Pancreas (tissue), 10 donors: Measurements from ENCODE around the gene FKBP10. TPM values are rescaled to one million over a fixed set of nuclear protein-coding genes. Genes with fewer than 3 reads are reported as not detected.
"Not testable (repeated sequence)": the region's sequence is repeated elsewhere in the genome, so short reads cannot be mapped to it uniquely, and the experiment has no call there.

Experiments used
- ATAC-seq, 4 donors: fragments of 200-7000 bp; cut with Tn5 transposase; one replicate each; pipeline versions ENCODE4 v1.8.0 to v1.9.1; 2020; ENCODE audit warnings: mild to moderate bottlenecking in 4 of 4, moderate library complexity in 4 of 4
- DNase-seq, 6 donors: peaks; one replicate each; pipeline ENCODE4 v3.0.0-alpha.2; 2020
- FAIRE-seq: peaks from 2 replicates; lab custom pipeline; 2012; peaks lifted over from hg19 to GRCh38; lab: Jason Lieb, UNC
- H3K27ac ChIP-seq, 4 donors: fragments of 200-600 bp; sonication (generic); 1 replicate in 3 of 4; 2 replicates in 1 of 4; pipeline versions ENCODE4 v1.5.0 to v1.8.0; 2020
- H3K27me3 ChIP-seq, 4 donors: fragments of 200-600 bp; one replicate each; pipeline ENCODE4 v1.8.0; 2021
- H3K36me3 ChIP-seq, 3 donors: fragments of 200-600 bp; sonication (generic) in 1 of 3; one replicate each; pipeline versions ENCODE4 v1.5.0 to v1.8.0; 2020 to 2021
- H3K4me1 ChIP-seq, 3 donors: fragments of 200-600 bp; one replicate each; pipeline ENCODE4 v1.8.0; 2021
- H3K4me3 ChIP-seq, 4 donors: fragments of 200-600 bp; sonication (generic) in 2 of 4; one replicate each; pipeline versions ENCODE4 v1.5.0 to v1.8.0; 2020 to 2021
- H3K9me3 ChIP-seq, 4 donors: fragments of 200-600 bp; one replicate each; pipeline ENCODE4 v1.8.0; 2021
- WGBS, 2 donors: extraction: QIAGEN DNeasy Blood & Tissue Kit; methylation state at CpG; one replicate each; pipeline ENCODE4 v1.1.7; 2013; 5-methylcytosine and 5-hydroxymethylcytosine counted together
- intact Hi-C, 3 donors: fragments of 100-400 bp; cut with DNase I; formaldehyde crosslinking; loops; one replicate each; pipeline versions ENCODE4 v1.11.1 to v1.14.2; 2022
- polyA plus RNA-seq, 2 donors: library from polyadenylated mRNA; stranded (reverse); fragments of 200-250 nt; gene quantifications; one replicate each; pipeline ENCODE4 v1.2.3, GENCODE V29; 2013
- total RNA-seq, 6 donors: library from RNA; stranded (reverse); fragmentation: NEBNext Ultra II Directional in 4 of 6; extraction: Animal tissue kit (Norgen Biotek cat#: 25700) in 4 of 6; gene quantifications; one replicate each; pipeline versions ENCODE4 v1.2.1 to v1.2.4, GENCODE V29; 2021 to 2023
- TF ChIP-seq, protein P1 (sequence below), 4 donors: fragments of 200-600 bp; sonication (generic) in 3 of 4; IDR thresholded peaks; one replicate each; pipeline versions ENCODE4 v1.5.0 to v1.8.0; 2021; ENCODE audit warnings: antibody characterized with exemption in 4 of 4
- donor health status: healthy with polysubstance abuse.
- donor health status: DM: no; HTN: no; CAD: no; lungs with moderate emphysema.
- donor health status: DM: no; HTN: no; CAD: no.
- donor health status: control.
- donor health status: control.
- donor health status: Bipolar disorder and iron deficiency.
- donor health status: DM: yes; HTN: yes; CAD: no.
- donor health status: DM: no; HTN: no; CAD: no.
- donor health status: DM: no; HTN: no; CAD: no.
- donor health status: DM: yes; HTN: yes; CAD: no.

The FKBP10 gene
- total and polyA plus RNA-seq, 8 donors, result 4.5 to 35.3 (median 11.7) TPM

- TF ChIP-seq, protein P1, sequence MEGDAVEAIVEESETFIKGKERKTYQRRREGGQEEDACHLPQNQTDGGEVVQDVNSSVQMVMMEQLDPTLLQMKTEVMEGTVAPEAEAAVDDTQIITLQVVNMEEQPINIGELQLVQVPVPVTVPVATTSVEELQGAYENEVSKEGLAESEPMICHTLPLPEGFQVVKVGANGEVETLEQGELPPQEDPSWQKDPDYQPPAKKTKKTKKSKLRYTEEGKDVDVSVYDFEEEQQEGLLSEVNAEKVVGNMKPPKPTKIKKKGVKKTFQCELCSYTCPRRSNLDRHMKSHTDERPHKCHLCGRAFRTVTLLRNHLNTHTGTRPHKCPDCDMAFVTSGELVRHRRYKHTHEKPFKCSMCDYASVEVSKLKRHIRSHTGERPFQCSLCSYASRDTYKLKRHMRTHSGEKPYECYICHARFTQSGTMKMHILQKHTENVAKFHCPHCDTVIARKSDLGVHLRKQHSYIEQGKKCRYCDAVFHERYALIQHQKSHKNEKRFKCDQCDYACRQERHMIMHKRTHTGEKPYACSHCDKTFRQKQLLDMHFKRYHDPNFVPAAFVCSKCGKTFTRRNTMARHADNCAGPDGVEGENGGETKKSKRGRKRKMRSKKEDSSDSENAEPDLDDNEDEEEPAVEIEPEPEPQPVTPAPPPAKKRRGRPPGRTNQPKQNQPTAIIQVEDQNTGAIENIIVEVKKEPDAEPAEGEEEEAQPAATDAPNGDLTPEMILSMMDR (IDR thresholded peaks at IDR 0.05), result no peak
- intact Hi-C loops, result no loop called here
- H3K36me3 ChIP-seq, result peaks cover 0 to 9% (median 0%) of the 10 kb centered on the region in 3 donors
- H3K4me1 ChIP-seq, result no peaks in the 10 kb centered on the region
- no peak overlapping the region for H3K27ac ChIP-seq
- 85% methylated on average over 4 of the region's 4 CpGs for WGBS, 2 donors
- H3K9me3 ChIP-seq, result no peaks in the 10 kb centered on the region
- H3K27me3 ChIP-seq, result no peaks in the 10 kb centered on the region
- no peak overlapping the region for H3K4me3 ChIP-seq
- no peak for FAIRE-seq
- no peak for ATAC-seq
- no peak for DNase-seq
Observed at GRCh38 chr17:41848788-41849187, 36.0 kb downstream of the FKBP10 start.

DNA sequence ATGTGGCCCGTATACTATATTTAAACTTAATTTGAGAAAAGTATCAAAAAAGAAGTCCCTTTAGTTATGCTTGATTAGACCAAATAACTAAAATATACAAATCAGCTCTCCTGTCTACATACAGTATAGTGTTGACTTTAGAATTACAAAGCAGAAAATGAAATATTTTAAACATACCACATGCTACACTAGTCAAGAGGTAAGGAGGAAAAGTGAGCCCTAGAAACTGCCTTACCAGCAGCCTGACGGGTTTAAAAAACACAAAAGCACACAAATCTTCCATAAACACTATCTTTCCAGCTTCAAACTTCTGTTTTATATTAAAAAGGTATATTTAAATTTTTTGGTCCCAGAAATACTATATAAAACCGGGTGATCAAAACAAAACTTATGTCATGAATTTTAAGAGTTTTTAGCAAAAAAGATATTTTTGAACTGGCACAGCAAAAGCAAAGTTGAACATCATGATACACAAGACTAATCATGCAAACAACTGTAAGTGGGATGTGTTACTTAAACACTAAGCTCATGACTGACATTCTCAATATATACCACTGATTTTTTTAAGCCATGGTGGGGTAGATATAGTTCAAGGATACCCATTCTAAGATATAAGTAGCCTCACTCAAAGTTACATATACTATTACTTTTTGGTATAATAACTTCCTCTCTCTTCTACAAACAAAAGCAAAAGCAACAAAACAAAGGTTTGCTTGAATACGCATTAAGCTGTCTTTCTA lies 36.6 kb downstream of the FKBP10 start:
- WGBS, 2 donors, result 79 to 83% methylated on average over 4 of the region's 4 CpGs
- TF ChIP-seq, protein P1 (IDR thresholded peaks at IDR 0.05), result no peak
- DNase-seq (no peak), FAIRE-seq (no peak), ATAC-seq (no peak)
- no peak overlapping the region for H3K4me3 ChIP-seq
- intact Hi-C loops, result no loop called here
- H3K36me3 ChIP-seq, result peaks cover 0 to 15% (median 0%) of the 10 kb centered on the region in 3 donors
- H3K4me1 ChIP-seq, result no peaks in the 10 kb centered on the region
- no peak overlapping the region for H3K27ac ChIP-seq
- no peaks in the 10 kb centered on the region for H3K9me3 ChIP-seq
- H3K27me3 ChIP-seq, result no peaks in the 10 kb centered on the region

GRCh38 chr17:41851382-41851781 lies 38.6 kb downstream of the FKBP10 start:
- H3K27ac ChIP-seq, intact Hi-C loops, H3K9me3 ChIP-seq, H3K27me3 ChIP-seq, FAIRE-seq, DNase-seq, ATAC-seq, H3K4me3 ChIP-seq, H3K4me1 ChIP-seq: not testable (repeated sequence)
- peaks cover 0 to 16% (median 0%) of the 10 kb centered on the region in 3 donors for H3K36me3 ChIP-seq
- 97% methylated on average over 14 of the region's 14 CpGs for WGBS, 2 donors

- TF ChIP-seq, protein P1 (IDR thresholded peaks at IDR 0.05), result no peak
- Histone ChIP-seq H3K36me3 (no peaks in the 10 kb centered on the region), H3K27ac (no peak overlapping the region), H3K4me1 (peaks cover 7 to 15% (median 15%) of the 10 kb centered on the region in 3 donors), H3K9me3 (no peaks in the 10 kb centered on the region), H3K27me3 (no peaks in the 10 kb centered on the region), H3K4me3 (no peak overlapping the region)
- DNase-seq (no peak), FAIRE-seq (no peak), ATAC-seq (no peak)
- WGBS, 2 donors, result 73% methylated on average over 3 of the region's 3 CpGs
- intact Hi-C loops, result loop anchor here in 1 of 3 donors (10.0 kb wide), 1 partner anchor 46 kb away; the partner anchor contains the start of genes FKBP10 and P3H4
Observed at GRCh38 chr17:41860254-41860931, 47.6 kb downstream of the FKBP10 start.

GRCh38 chr17:41863074-41863848 lies 50.5 kb downstream of the FKBP10 start:
- peaks cover 7 to 15% (median 15%) of the 10 kb centered on the region in 3 donors for H3K4me1 ChIP-seq
- no peak for FAIRE-seq
- no peak for DNase-seq

More at GRCh38 chr17:41863074-41863848, 50.5 kb downstream of the FKBP10 start:
- no peak for ATAC-seq
- TF ChIP-seq, protein P1 (IDR thresholded peaks at IDR 0.05), result no peak
- no peaks in the 10 kb centered on the region for H3K27me3 ChIP-seq
- intact Hi-C loops, result loop anchor here in 1 of 3 donors (10.0 kb wide), 1 partner anchor 48 kb away; the partner anchor contains the start of genes FKBP10 and P3H4
- no peak overlapping the region for H3K27ac ChIP-seq
- H3K36me3 ChIP-seq, result peaks cover 0 to 10% (median 0%) of the 10 kb centered on the region in 3 donors
- WGBS, 2 donors, result 67 to 73% methylated on average over 18 of the region's 18 CpGs
- peak overlapping the region in 2 of 4 donors; percentile 88 to 99 for H3K4me3 ChIP-seq
- no peaks in the 10 kb centered on the region for H3K9me3 ChIP-seq
